Activated naive CD4-positive, alpha-beta T cell treated with anti-CD3 and anti-CD28 coated beads, Interleukin-2, amount 50 U/mL, for 72 hours (primary cell): ENCODE measurements around the gene MAST1. TPM values are rescaled to one million over a fixed set of nuclear protein-coding genes. Genes with fewer than 3 reads are reported as not detected.
A peak's percentile ranks its signal among the peaks of the same experiment; 100 is the strongest.

Source experiments
- ATAC-seq, 2 donors: fragments of 150-1000 bp; cut with Tn5 transposase; 2 replicates each; pipeline ENCODE4 v1.10.0; 2021; ENCODE audit warnings: mild to moderate bottlenecking in 2 of 2, moderate library complexity in 2 of 2
- DNase-seq, 2 donors: peaks; one replicate each; pipeline ENCODE4 v3.0.0; 2021 to 2022; ENCODE audit warnings: low spot score in 2 of 2
- H3K27ac Mint-ChIP-seq, 2 donors: one replicate each; pipeline ENCODE4 v1.8.0; 2022; ENCODE audit warnings: mild to moderate bottlenecking in 2 of 2, mixed read lengths in 2 of 2
- H3K36me3 Mint-ChIP-seq, 2 donors: one replicate each; pipeline ENCODE4 v1.8.0; 2022; ENCODE audit warnings: mixed read lengths in 2 of 2
- H3K9me3 Mint-ChIP-seq, 2 donors: one replicate each; pipeline ENCODE4 v1.8.0; 2022; ENCODE audit warnings: mixed read lengths in 2 of 2
- total RNA-seq, 2 donors: library from RNA; stranded (reverse); gene quantifications; one replicate each; pipeline ENCODE4 v1.2.3, GENCODE V29; 2022

The MAST1 gene
- total RNA-seq, 2 donors from 2014 or later: 0.77 to 4.6 TPM

- Mint-ChIP-seq H3K27ac (peak overlapping the region in 1 of 2 donors; percentile 85), H3K9me3 (no peaks in the 10 kb centered on the region), H3K36me3 (no peaks in the 10 kb centered on the region)
- ATAC-seq (peak; percentile 97 to 98), DNase-seq (peak; percentile 88 to 100)
These were observed 9.1 kb downstream of the MAST1 start for GRCh38 chr19:12847159-12848139.

GRCh38 chr19:12856653-12857052 lies 18.3 kb downstream of the MAST1 start:
- Mint-ChIP-seq H3K9me3 (no peaks in the 10 kb centered on the region), H3K36me3 (no peaks in the 10 kb centered on the region), H3K27ac (no peak overlapping the region)
- DNase-seq (no peak), ATAC-seq (no peak)

DNA sequence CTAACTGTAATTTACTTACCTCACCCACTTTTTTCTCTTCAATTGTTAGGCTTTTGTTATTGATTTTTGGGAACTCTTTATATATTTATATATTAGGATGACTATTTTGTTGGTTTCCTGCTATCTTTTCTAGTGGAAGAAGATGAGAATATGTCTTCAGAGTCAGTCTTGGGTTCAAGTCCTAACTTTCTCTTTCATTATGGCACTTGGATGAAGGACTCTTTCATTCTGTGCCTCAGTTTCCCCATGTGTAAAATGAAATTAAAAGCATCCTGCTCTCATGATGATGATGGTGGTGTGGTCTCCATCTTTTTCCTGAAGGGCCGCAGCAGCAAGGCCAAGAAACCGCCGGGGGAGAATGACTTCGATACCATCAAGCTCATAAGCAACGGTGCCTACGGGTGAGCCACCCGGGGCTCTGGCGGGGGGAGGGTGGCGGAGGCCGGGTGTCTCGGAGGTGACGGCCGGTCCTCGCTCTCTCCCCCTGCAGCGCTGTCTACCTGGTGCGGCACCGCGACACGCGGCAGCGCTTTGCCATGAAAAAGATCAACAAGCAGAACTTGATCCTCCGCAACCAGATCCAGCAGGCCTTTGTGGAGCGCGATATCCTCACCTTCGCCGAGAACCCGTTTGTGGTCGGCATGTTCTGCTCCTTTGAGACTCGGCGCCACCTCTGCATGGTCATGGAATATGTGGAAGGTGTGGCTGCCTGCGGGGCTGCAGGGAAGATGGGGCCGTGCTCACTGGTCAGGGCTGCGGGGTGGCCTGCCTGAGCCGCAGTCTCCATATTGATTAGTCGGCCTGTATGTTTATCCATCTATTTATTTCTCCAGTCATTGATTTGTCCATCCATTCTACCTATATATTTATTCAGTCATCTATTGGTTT lies 20.0 kb downstream of the MAST1 start:
- H3K9me3 Mint-ChIP-seq: no peaks in the 10 kb centered on the region
- ATAC-seq (no peak), DNase-seq (no peak)
- no peaks in the 10 kb centered on the region for H3K36me3 Mint-ChIP-seq
- no peak overlapping the region for H3K27ac Mint-ChIP-seq

DNA sequence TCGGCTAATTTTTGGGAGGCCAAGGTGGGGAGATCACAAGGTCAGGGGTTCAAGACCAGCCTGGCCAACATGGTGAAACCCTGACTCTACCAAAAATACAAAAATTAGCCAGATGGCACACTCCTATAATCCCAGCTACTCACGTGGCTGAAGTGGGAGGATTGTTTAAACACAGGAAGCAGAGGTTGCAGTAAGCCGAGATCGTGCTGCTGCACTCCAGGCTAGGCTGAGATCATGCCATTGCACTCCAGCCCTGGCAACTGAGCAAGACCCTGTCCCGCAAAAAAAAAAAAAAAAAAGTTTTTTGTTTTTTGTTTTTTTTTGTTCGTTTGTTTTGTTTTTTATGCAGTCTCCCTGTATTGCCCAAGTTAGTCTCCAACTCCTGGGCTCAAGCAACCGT lies 21.2 kb downstream of the MAST1 start:
- no peaks in the 10 kb centered on the region for H3K9me3 Mint-ChIP-seq
- H3K27ac Mint-ChIP-seq: no peak overlapping the region
- DNase-seq (no peak), ATAC-seq (no peak)
- H3K36me3 Mint-ChIP-seq: no peaks in the 10 kb centered on the region

- no peaks in the 10 kb centered on the region for H3K9me3 Mint-ChIP-seq
- no peak overlapping the region for H3K27ac Mint-ChIP-seq
- no peak for ATAC-seq
- DNase-seq: no peak
- no peaks in the 10 kb centered on the region for H3K36me3 Mint-ChIP-seq
These were observed 25.8 kb downstream of the MAST1 start for GRCh38 chr19:12864143-12864542.

GRCh38 chr19:12864721-12865715 lies 26.7 kb downstream of the MAST1 start:
- ATAC-seq: no peak
- Mint-ChIP-seq H3K27ac (no peak overlapping the region), H3K36me3 (no peaks in the 10 kb centered on the region), H3K9me3 (no peaks in the 10 kb centered on the region)
- no peak for DNase-seq

- Mint-ChIP-seq H3K36me3 (no peaks in the 10 kb centered on the region), H3K27ac (no peak overlapping the region), H3K9me3 (no peaks in the 10 kb centered on the region)
- DNase-seq (no peak), ATAC-seq (no peak)
These were observed 27.6 kb downstream of the MAST1 start for GRCh38 chr19:12865746-12866415.

- no peak for DNase-seq
- H3K27ac Mint-ChIP-seq: peak overlapping the region; percentile 33 to 80
- no peak for ATAC-seq
- H3K9me3 Mint-ChIP-seq: no peaks in the 10 kb centered on the region
- H3K36me3 Mint-ChIP-seq: no peaks in the 10 kb centered on the region
These were observed 28.3 kb downstream of the MAST1 start for GRCh38 chr19:12866416-12867119.

DNA sequence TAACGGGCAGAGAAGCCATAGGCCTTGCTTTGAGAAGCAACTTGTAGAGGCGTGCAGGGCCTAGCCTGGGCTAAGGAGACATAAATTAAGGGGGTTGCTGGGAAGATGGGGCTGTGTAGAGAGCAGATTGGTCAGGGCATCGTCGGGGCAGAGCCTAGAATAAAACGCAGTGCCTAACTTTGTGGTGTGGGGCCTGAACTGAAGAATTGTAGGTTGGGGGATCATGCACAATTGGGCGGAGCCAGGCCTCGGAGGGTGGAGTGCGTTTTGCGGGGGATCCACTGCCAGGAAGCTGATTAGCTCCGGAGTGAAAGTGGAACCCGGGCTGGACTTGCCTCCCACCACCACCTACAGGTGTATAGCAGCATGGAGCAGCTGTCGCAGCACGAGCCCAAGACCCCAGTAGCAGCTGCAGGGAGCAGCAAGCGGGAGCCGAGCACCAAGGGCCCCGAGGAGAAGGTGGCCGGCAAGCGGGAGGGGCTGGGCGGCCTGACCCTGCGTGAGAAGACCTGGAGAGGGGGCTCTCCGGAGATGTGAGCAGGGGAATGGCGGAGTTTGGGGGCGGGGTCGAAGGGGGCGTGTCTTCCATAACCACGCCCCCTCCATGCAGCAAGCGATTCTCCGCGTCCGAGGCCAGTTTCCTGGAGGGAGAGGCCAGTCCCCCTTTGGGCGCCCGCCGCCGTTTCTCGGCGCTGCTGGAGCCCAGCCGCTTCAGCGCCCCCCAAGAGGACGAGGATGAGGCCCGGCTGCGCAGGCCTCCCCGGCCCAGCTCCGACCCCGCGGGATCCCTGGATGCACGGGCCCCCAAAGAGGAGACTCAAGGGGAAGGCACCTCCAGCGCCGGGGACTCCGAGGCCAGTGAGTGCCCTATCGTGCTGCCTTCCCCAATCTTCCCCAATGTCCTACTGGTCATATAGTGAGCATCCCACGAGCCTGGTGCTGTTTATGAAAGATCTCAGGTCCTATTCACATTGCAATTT lies 29.1 kb downstream of the MAST1 start:
- Mint-ChIP-seq H3K27ac (peak overlapping the region in 1 of 2 donors; percentile 80), H3K9me3 (no peaks in the 10 kb centered on the region), H3K36me3 (peaks cover 0 to 5% of the 10 kb centered on the region in 2 donors)
- ATAC-seq (peak; percentile 81 to 86), DNase-seq (peak; percentile 75 to 76)

- Mint-ChIP-seq H3K36me3 (peaks cover 6 to 17% of the 10 kb centered on the region in 2 donors), H3K9me3 (peaks cover 4% of the 10 kb centered on the region in 2 donors), H3K27ac (no peak overlapping the region)
- ATAC-seq (no peak), DNase-seq (peak in 1 of 2 donors; percentile 27)
These were observed 30.3 kb downstream of the MAST1 start for GRCh38 chr19:12868540-12869112.

- Mint-ChIP-seq H3K36me3 (peaks cover 10 to 23% of the 10 kb centered on the region in 2 donors), H3K9me3 (peaks cover 4% of the 10 kb centered on the region in 2 donors), H3K27ac (no peak overlapping the region)
- no peak for ATAC-seq
- DNase-seq: no peak
These were observed 33.4 kb downstream of the MAST1 start for GRCh38 chr19:12871681-12872080.

DNA sequence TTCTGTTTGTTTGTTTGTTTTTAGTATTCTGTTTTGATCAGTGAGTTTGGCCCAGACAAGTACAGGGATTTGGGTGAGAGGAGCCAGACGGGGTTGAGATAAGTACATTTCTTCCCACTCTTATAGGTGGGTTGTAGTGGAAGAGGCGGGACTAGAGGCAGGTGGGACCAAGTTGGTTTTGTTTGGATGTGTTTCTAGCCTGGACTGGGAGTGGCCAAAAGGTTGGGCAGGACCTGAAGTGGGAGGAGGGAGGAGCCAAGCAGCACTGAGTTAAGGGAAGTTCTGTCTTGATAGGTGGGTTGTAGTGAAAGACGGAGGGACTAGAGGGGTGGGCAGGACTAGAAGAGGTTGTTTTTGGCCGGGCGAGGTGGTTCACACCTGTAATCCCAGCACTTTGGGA lies 33.9 kb downstream of the MAST1 start:
- no peak for ATAC-seq
- Mint-ChIP-seq H3K9me3 (peaks cover 4% of the 10 kb centered on the region in 2 donors), H3K36me3 (peaks cover 10 to 23% of the 10 kb centered on the region in 2 donors), H3K27ac (no peak overlapping the region)
- no peak for DNase-seq

DNA sequence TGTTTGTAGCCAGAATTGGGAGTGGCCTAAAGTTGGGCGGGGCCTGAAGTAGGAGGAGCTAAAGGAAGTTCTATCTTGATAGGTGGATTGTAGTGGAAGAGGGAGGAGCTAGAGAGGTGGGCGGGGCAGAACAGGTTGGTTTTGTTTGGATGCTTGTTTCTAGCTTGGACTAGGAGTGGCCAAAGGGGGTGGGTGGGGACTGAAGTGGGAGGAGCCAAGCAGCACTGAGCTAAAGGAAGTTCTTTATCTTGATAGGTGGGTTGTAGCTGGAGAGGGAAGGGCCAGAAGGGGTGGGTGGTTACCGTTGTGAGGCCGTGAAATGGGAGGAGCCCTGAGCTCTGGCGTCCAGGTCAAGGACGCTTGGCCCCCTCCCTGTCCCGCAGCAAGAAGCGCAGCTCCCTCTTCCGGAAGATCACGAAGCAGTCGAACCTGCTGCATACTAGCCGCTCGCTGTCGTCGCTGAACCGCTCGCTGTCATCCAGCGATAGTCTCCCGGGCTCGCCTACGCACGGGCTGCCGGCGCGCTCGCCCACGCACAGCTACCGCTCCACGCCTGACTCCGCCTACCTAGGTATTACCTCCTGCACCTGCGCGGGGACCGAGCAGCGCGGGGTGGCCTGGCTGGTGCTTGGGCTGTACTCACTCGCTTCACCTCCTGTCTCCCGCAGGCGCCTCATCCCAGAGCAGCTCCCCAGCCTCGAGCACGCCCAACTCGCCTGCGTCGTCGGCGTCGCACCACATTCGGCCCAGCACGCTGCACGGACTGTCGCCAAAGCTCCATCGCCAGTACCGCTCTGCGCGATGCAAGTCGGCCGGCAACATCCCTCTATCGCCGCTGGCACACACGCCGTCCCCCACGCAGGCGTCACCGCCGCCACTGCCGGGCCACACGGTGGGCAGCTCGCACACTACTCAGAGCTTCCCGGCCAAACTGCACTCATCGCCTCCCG lies 34.9 kb downstream of the MAST1 start:
- H3K27ac Mint-ChIP-seq: no peak overlapping the region
- H3K9me3 Mint-ChIP-seq: peaks cover 4% of the 10 kb centered on the region in 2 donors
- DNase-seq (peak in 1 of 2 donors; percentile 60), ATAC-seq (peak; percentile 60 to 77)
- peaks cover 12 to 27% of the 10 kb centered on the region in 2 donors for H3K36me3 Mint-ChIP-seq
